HK-2 (cell line): ENCODE results near the gene IFT43.
A peak's percentile ranks its signal among the peaks of the same experiment; 100 is the strongest.

ENCODE experiments used
- DNase-seq: peaks from one replicate; pipeline ENCODE4 v3.0.0-alpha.2; 2018; ENCODE audit not compliant: unreplicated experiment

IFT43 gene

GRCh38 chr14:76015191-76015590 is 29.6 kb downstream of the IFT43 start:
- no peak for DNase-seq

GRCh38 chr14:76015668-76016067 is 30.1 kb downstream of the IFT43 start:
- no peak for DNase-seq

DNA sequence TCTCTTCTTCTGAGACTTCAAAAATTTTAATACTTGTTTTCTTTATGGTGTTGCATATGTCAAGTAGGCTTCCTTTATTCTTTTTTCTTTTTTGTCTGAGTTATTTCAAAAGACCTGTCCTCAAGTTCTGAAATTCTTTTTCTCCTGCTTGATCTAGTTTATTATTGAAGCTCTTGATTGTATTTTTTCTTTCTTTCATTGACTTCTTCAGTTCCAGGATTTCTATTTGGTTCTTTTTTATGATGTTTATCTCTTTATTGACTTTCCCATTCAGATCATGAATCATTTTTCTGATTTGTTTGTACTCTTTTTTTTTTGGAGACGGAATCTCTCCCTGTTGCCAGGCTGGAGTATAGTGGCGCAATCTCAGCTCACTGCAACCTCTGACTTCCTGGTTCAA is 34.1 kb downstream of the IFT43 start:
- DNase-seq = no peak

DNA sequence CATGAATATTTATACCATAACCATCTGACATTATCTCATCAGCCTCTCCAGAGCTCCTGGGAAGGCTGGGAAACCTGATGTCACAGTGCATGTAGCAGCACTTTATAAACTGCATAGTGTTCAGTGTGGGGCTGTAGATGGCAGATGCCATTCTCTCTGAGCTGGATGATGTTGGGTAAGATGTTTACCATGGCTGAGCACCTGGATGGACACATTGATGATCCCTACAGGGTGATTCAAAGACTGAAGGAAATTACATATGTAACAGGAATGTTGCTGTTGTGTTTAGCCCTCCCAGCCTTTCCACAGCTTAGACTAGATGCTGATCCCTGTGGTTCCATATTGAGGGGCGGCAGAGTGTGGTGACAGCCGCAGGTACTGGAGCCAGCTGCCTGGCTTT is 37.4 kb downstream of the IFT43 start:
- DNase-seq = no peak

DNA sequence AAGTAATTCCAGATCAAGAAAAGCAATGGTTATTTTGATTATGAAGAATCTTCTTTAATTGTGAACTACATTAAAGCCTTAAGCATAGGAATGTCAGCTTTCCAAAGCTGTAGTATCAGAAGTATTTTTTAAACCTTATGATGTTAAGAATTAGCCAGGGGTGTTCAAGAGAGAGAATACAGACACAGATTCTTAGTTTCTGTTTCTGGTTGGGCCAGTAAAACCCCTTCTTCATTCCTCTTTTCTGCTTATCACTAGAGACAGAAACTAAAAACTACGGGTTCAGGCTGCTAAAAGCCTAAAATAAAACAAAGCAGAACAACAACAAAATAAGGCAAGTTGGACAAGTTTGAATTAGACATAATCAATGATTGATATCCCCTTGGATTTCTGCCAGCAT is 38.2 kb downstream of the IFT43 start:
- no peak for DNase-seq

- DNase-seq = no peak
Measured at GRCh38 chr14:76024211-76024907, 38.8 kb downstream of the IFT43 start.

GRCh38 chr14:76034566-76034965 is 49.0 kb downstream of the IFT43 start:
- DNase-seq = no peak

- no peak for DNase-seq
Measured at GRCh38 chr14:76040704-76041103, 55.1 kb downstream of the IFT43 start.

GRCh38 chr14:76045773-76046172 is 60.2 kb downstream of the IFT43 start:
- no peak for DNase-seq

DNA sequence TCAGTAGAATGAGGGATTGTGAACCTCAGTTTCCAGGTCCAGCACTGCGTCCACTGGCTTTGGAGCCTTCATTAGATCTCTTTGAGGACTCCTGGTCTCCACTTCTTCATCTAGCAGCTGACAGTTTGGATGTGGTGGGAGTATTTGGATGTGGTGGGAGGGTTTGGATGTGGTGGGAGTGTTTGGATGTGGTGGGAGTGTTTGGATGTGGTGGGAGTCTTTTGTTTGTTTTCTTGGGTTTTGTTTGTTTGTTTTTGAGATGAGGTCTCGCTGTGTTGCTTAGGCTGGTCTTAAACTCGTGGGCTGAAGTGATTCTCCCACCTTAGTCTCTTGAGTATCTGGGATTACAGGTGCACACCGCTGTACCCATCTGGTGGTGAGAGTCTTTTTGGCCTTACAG is 64.7 kb downstream of the IFT43 start:
- no peak for DNase-seq

DNA sequence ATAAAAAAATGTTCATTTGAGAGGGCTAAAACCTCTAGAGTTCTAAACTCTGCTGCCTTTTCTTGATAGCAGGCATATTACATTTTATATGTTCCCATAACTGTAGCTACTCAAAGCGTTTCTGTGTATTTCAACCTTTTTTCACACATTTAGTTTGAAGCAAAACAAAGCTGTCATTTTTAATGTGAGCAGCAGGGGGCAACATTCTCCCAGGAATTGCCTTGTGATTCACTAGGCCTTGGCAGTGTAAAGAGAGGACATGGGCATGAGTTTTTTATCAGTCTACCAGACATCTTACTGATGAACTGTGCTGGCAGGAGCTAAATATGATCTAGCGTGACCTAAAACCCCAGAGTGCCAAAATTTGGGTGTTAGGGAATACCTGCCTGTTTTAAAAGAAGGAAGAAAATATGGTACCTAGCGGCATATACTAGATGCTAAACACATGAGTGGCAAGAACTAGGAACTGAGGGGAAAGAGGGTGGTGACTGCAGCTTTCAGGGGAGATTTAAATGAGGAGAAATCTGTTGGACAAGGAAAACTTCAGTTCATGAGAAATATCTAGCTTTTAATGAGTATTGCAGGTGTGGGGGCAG is 65.3 kb downstream of the IFT43 start:
- DNase-seq = peak; percentile 50

DNA sequence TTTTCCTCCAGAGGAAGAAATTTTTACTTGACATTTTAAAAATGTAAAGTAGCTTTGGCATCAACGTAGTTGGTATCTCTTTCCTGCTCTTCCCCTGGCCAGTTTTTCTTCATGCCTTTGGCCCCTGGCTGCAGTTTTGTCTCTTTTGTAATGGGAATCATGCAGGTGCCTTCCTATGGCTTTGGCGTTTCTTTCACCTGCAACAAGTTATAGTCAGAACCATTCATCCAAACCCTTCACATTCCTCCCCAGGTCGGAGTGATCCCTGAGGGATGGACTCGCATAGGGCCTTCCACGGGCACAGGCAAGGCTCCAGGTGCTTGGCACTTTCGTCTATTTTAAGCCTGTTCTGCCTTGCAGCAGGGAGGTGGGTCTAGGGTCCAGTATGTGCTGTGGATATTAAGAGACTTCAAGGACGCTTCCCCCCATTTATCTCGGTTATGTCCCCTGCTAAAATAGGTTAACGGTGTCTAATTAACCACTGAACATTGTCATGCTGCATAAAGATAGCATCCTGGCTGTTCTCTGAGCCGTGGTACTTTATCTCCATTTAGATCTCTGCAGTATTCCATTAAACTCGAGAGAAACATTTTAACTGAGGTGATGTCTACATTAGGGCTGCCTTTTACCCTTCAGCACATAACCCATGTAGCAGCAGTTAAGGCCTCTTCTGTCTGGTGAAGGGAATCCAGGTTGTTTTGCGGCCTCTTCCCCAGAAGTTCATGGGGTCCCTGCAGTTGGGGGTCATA is 66.3 kb downstream of the IFT43 start:
- DNase-seq = no peak

DNA sequence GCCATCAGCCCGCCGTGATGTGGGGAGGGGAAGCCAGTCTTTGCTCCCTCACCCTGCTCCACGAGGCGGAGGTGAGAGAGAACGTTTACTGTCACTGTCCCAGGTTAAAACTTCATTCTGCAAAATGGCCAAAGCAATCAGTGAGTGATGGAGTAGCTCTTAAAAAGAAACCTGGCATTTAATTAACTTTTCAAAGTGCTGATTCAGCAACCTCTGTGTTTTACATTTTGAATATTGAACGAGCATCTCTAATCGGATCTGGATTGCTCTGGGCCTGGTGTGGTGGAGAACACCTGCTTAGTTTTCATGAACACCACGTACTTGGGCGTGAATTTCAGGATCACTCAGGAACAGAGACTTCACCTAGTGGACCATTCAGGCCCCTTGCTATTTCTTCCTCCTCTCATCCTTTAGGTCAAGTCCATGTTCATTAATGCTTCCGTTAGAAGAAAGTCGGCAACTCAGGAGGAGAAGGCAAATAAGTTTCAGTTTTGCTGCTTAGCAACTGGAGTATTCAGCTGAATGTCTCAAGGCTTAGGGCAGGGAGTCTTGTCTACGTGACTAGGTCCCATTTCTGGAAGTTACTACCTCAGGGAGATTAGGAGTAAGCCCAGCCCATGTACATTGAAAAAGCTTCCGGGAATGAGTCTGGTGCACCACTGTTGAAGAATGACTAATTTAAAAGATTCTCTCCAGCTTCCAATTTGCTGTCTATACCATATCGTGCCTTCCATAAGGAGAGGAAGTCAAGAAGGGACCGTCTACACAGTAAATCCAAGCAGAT is 68.2 kb downstream of the IFT43 start:
- DNase-seq = no peak

DNA sequence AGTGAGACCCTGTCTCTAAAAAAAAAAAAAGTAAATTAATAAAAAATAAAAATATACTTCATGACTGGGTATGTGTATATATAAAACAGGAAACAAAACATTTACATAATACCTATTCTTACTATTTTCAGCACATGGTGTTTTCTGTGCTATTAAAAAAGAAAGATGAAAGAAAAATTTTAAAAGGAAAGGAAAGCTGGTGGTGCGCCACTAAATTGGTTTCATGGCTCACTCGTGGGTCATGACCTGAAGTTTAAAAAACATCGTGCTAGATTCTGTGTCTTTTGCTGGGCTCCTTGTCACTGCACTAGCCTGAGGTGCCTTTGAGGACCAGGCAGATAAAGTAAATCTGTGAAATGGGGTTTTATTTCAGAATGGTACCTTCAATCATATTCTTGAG is 69.8 kb downstream of the IFT43 start:
- no peak for DNase-seq

- no peak for DNase-seq
Measured at GRCh38 chr14:76056128-76056527, 70.6 kb downstream of the IFT43 start.

DNA sequence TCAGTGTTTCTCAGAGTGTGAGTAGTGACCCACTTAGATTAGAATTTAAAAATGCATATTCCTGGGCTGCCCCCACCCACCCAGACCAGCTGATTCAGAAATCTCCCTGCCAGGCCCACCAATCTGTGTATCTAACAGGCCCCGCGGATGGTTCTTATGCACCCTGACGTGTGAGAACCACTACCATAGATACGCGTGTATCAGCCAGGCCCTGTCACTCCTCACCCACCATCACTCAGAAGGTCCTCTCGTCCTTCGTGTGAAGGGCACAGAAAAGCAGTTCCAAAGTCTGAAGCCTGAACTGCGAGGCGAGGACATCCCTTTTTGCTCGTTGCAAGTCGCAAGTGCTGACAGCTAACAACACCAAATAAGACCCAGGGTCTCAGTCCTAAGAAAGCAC is 72.4 kb downstream of the IFT43 start:
- no peak for DNase-seq

GRCh38 chr14:76063327-76063726 is 77.8 kb downstream of the IFT43 start:
- no peak for DNase-seq

GRCh38 chr14:76065519-76065918 is 80.0 kb downstream of the IFT43 start:
- DNase-seq = no peak

DNA sequence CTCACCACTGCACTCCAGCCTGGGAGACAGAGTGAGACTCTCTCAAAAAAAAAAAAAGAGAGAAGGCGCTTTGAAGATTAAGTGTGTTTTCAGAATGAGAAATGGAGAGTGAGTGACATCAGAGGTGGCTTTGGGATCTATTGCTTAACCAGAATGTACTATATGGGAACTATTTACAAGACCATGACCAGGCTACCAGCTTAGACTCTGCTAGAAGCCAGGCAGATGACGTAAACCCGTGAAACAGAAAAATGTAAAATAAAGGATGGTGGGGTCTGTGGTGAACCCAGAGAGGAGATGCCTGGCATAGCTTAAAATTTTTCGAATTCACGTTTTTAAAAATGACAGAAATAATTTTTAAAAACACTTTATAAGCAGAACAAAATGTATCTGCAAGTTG is 82.0 kb downstream of the IFT43 start:
- no peak for DNase-seq

DNA sequence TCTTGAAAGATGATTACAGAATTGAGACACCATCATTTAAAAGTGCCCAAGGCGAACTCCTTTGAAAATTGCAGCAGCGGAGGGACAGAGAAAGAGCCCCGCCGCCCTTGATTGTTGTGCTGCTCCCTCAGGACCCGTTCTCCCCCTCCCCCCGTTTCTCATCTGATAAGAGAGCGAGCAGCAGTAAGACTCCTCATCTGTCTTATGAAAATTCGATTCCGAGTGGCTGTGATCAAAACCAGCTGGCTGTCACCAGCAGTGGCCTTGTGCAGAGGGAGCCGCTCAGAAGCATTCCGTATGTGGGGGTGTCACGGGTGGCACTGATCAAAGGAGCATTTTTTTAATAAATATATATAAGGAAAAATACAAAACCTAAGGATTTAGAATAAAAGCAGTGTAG is 88.2 kb downstream of the IFT43 start:
- no peak for DNase-seq

DNA sequence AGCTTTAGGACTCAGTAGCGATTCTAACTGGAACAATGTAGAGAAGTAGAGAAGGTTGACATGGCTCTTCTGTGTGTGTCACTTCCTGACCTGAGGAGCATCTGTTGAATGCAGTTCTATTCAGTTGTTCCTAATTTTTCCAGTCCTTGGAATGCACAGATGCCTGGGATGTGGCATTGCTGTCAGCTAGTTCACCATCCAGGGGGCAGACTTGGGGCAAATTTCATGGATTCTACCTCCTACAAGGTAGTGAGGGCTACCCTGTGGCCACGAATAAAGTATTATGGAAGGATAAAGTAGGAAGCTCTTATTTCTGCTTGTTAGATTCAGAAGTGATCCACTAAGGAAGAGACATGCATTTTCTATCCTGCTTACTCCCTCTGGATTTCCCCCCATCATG is 91.8 kb downstream of the IFT43 start:
- DNase-seq = no peak

GRCh38 chr14:76078501-76078900 is 92.9 kb downstream of the IFT43 start:
- no peak for DNase-seq
